Mesendoderm (in vitro differentiated cells): ENCODE measurements around the gene PLEKHA5.

Experiments used
- DNase-seq: peaks from one replicate; pipeline ENCODE4 v3.0.0; 2013
- H2AK5ac ChIP-seq: 2 replicates; pipeline ENCODE4 v1.6.1; 2013; ENCODE audit warnings: low read length, inconsistent platforms
- H2BK120ac ChIP-seq: 2 replicates; pipeline ENCODE4 v1.6.1; 2013; ENCODE audit warnings: low read depth, mild to moderate bottlenecking, low read length, moderate library complexity, mixed read lengths
- H2BK15ac ChIP-seq: replicated peaks from 2 replicates; pipeline ENCODE4 v1.6.1; 2013; ENCODE audit warnings: low read depth, mild to moderate bottlenecking, moderate library complexity
- H2BK5ac ChIP-seq: 2 replicates; pipeline ENCODE4 v1.6.1; 2013; ENCODE audit warnings: low read length, inconsistent platforms
- H3K18ac ChIP-seq: 2 replicates; pipeline ENCODE4 v1.6.1; 2013; ENCODE audit warnings: mild to moderate bottlenecking, low read length, mixed read lengths
- H3K23ac ChIP-seq: one replicate; pipeline ENCODE4 v1.6.1; 2013; ENCODE audit warnings: low read length
- H3K27ac ChIP-seq: 2 replicates; pipeline ENCODE4 v1.5.1; 2013; ENCODE audit warnings: low read depth, mild to moderate bottlenecking, inconsistent platforms, low read length, moderate library complexity
- H3K27me3 ChIP-seq: 2 replicates; pipeline ENCODE4 v1.6.1; 2013; ENCODE audit warnings: low read length, control low read depth, mild to moderate bottlenecking, inconsistent platforms; ENCODE audit not compliant: insufficient read depth, poor library complexity
- H3K36me3 ChIP-seq: 2 replicates; pipeline ENCODE4 v1.6.1; 2013; ENCODE audit warnings: low read length, inconsistent platforms; ENCODE audit not compliant: control insufficient read depth, insufficient read depth
- H3K4ac ChIP-seq: one replicate; pipeline ENCODE4 v1.6.1; 2013; ENCODE audit warnings: low read depth, mild to moderate bottlenecking, low read length, moderate library complexity
- H3K4me1 ChIP-seq: 2 replicates; pipeline ENCODE4 v1.6.1; 2013; ENCODE audit warnings: low read depth, low read length, inconsistent platforms; ENCODE audit not compliant: control insufficient read depth
- H3K4me2 ChIP-seq: 2 replicates; pipeline ENCODE4 v1.6.1; 2013; ENCODE audit warnings: low read length
- H3K4me3 ChIP-seq: 2 replicates; pipeline ENCODE4 v1.5.1; 2013; ENCODE audit warnings: mild to moderate bottlenecking, low read length
- H3K56ac ChIP-seq: one replicate; pipeline ENCODE4 v1.6.1; 2013; ENCODE audit warnings: low read length
- H3K79me1 ChIP-seq: 2 replicates; pipeline ENCODE4 v1.6.1; 2013; ENCODE audit warnings: low read length, inconsistent platforms
- H3K79me2 ChIP-seq: 2 replicates; pipeline ENCODE4 v1.6.1; 2013; ENCODE audit warnings: mild to moderate bottlenecking, low read length; ENCODE audit not compliant: control insufficient read depth, insufficient read depth
- H3K9ac ChIP-seq: 2 replicates; pipeline ENCODE4 v1.6.1; 2013; ENCODE audit warnings: low read length, inconsistent platforms
- H4K5ac ChIP-seq: one replicate; pipeline ENCODE4 v1.6.1; 2013; ENCODE audit warnings: low read length
- H4K8ac ChIP-seq: one replicate; pipeline ENCODE4 v1.6.1; 2013; ENCODE audit warnings: low read depth, mild to moderate bottlenecking, control low read depth, low read length, moderate library complexity
- WGBS: extraction: QIAGEN DNeasy Blood & Tissue Kit; methylation state at CpG from one replicate; pipeline ENCODE4 v1.1.7; 2013; ENCODE audit warnings: low lambda C conversion rate, missing lambda C conversion rate; ENCODE audit not compliant: insufficient coverage; ENCODE audit errors: extremely low coverage; 5-methylcytosine and 5-hydroxymethylcytosine counted together

The PLEKHA5 gene

GRCh38 chr12:19121449-19122018, 8.0 kb upstream of the PLEKHA5 start:
- H3K27me3 ChIP-seq: no peaks in the 10 kb centered on the region
- H3K4me1 ChIP-seq: no peaks in the 10 kb centered on the region
- no peaks in the 10 kb centered on the region for H3K36me3 ChIP-seq
- no peaks in the 10 kb centered on the region for H3K79me2 ChIP-seq
- H2AK5ac ChIP-seq: no peak overlapping the region
- no peak overlapping the region for H2BK120ac ChIP-seq
- H3K56ac ChIP-seq: no peak overlapping the region
- H4K5ac ChIP-seq: no peak overlapping the region
- no peak overlapping the region for H3K4me2 ChIP-seq
- no peak for DNase-seq
- H3K9ac ChIP-seq: no peak overlapping the region
- no peak overlapping the region for H3K18ac ChIP-seq
- H3K27ac ChIP-seq: no peak overlapping the region
- H3K4me3 ChIP-seq: no peak overlapping the region
- H4K8ac ChIP-seq: no peak overlapping the region
- no peak overlapping the region for H2BK15ac ChIP-seq
- H3K79me1 ChIP-seq: no peaks in the 10 kb centered on the region
- H3K23ac ChIP-seq: no peak overlapping the region
- H3K4ac ChIP-seq: no peak overlapping the region
- WGBS: no CpG with 5 or more reads among the region's 1 CpG
- H2BK5ac ChIP-seq: no peak overlapping the region

DNA sequence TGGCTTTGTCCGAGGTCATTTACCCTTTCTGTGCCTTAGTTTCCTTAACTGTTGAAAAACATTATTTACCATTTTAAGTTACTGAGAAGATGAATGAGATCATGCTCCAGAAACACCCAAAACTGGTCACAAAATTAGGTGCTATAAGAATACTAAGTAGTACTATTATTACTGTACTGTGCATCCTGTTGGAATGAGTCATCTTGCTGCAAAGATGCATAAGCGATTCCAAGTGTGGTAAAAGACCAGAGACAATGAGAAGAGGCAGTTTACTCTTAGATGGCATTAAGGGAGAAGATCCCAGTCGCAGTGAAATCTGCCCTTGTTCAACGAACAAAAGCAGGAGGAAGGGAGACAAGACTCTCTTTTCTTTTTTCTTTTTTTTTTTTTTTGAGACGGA, 4.2 kb upstream of the PLEKHA5 start:
- Histone ChIP-seq H3K4me3 (no peak overlapping the region), H3K4ac (no peak overlapping the region), H3K27ac (no peak overlapping the region), H3K36me3 (no peaks in the 10 kb centered on the region), H3K79me1 (no peaks in the 10 kb centered on the region), H3K9ac (no peak overlapping the region), H3K56ac (no peak overlapping the region), H3K79me2 (no peaks in the 10 kb centered on the region), H3K4me1 (no peaks in the 10 kb centered on the region), H2BK120ac (no peak overlapping the region), H3K27me3 (no peaks in the 10 kb centered on the region), H3K4me2 (no peak overlapping the region), H4K8ac (no peak overlapping the region), H4K5ac (no peak overlapping the region), H2BK5ac (no peak overlapping the region), H3K18ac (no peak overlapping the region), H2BK15ac (no peak overlapping the region), H3K23ac (no peak overlapping the region), H2AK5ac (no peak overlapping the region)
- no CpG with 5 or more reads among the region's 5 CpGs for WGBS
- no peak for DNase-seq

GRCh38 chr12:19127270-19127669, 2.3 kb upstream of the PLEKHA5 start:
- H2BK15ac ChIP-seq: no peak overlapping the region
- H3K4me2 ChIP-seq: no peak overlapping the region
- H3K4ac ChIP-seq: no peak overlapping the region
- H2BK120ac ChIP-seq: no peak overlapping the region
- H2BK5ac ChIP-seq: no peak overlapping the region
- H3K4me3 ChIP-seq: no peak overlapping the region
- H3K56ac ChIP-seq: no peak overlapping the region
- DNase-seq: no peak
- H3K23ac ChIP-seq: no peak overlapping the region
- H3K4me1 ChIP-seq: no peaks in the 10 kb centered on the region
- H4K5ac ChIP-seq: no peak overlapping the region
- no peak overlapping the region for H3K9ac ChIP-seq
- H3K79me1 ChIP-seq: peaks cover 1% of the 10 kb centered on the region
- H2AK5ac ChIP-seq: no peak overlapping the region
- no peaks in the 10 kb centered on the region for H3K27me3 ChIP-seq
- no peak overlapping the region for H3K18ac ChIP-seq
- H3K36me3 ChIP-seq: no peaks in the 10 kb centered on the region
- H3K79me2 ChIP-seq: peaks cover 14% of the 10 kb centered on the region
- no peak overlapping the region for H4K8ac ChIP-seq
- no peak overlapping the region for H3K27ac ChIP-seq

DNA sequence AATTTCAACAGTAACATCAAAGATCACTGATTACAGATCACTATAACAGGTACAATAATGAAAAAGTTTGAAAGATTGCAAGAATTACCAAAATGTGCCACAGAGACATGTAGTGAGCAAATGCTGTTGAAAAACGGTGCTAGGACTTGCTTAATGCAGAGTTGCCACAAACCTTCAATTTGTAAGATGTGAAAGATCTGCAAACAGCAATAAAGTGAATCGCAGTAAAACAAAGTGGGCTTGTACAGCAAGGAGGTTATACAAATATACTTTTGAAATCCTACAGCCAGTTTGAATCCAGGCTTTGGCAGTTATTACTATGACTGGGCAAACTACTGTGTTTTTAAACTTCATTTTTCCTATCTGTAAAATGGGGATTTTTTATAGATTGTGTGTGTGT, 1.0 kb upstream of the PLEKHA5 start:
- Histone ChIP-seq H4K8ac (no peak overlapping the region), H3K36me3 (no peaks in the 10 kb centered on the region), H3K27me3 (no peaks in the 10 kb centered on the region), H3K9ac (no peak overlapping the region), H3K4ac (no peak overlapping the region), H3K79me1 (peaks cover 1% of the 10 kb centered on the region), H2AK5ac (no peak overlapping the region), H3K56ac (no peak overlapping the region), H3K18ac (no peak overlapping the region), H3K79me2 (peaks cover 14% of the 10 kb centered on the region), H2BK120ac (no peak overlapping the region), H2BK15ac (no peak overlapping the region), H3K4me2 (no peak overlapping the region), H3K27ac (no peak overlapping the region), H3K4me3 (no peak overlapping the region), H3K23ac (no peak overlapping the region), H3K4me1 (no peaks in the 10 kb centered on the region), H2BK5ac (no peak overlapping the region), H4K5ac (no peak overlapping the region)
- WGBS: no CpG with 5 or more reads among the region's 2 CpGs
- DNase-seq: no peak

- no peak overlapping the region for H4K5ac ChIP-seq
These were observed 429 bp upstream of the PLEKHA5 start for GRCh38 chr12:19129122-19129485.

More at GRCh38 chr12:19129122-19129485, 429 bp upstream of the PLEKHA5 start:
- no peak overlapping the region for H3K23ac ChIP-seq
- no peaks in the 10 kb centered on the region for H3K4me1 ChIP-seq
- no peak for DNase-seq
- no peaks in the 10 kb centered on the region for H3K27me3 ChIP-seq
- no peak overlapping the region for H2AK5ac ChIP-seq
- H3K4ac ChIP-seq: no peak overlapping the region
- H2BK120ac ChIP-seq: peak overlapping the region; percentile 28
- H3K79me1 ChIP-seq: peaks cover 1% of the 10 kb centered on the region
- H3K4me2 ChIP-seq: no peak overlapping the region
- H3K18ac ChIP-seq: peak overlapping the region; percentile 51
- peaks cover 14% of the 10 kb centered on the region for H3K79me2 ChIP-seq
- no peak overlapping the region for H2BK15ac ChIP-seq
- peak overlapping the region; percentile 3 for H3K9ac ChIP-seq
- H3K27ac ChIP-seq: peak overlapping the region; percentile 64
- WGBS: no CpG with 5 or more reads among the region's 12 CpGs
- H3K36me3 ChIP-seq: no peaks in the 10 kb centered on the region
- peak overlapping the region; percentile 86 for H4K8ac ChIP-seq
- peak overlapping the region; percentile 50 for H3K56ac ChIP-seq
- H3K4me3 ChIP-seq: no peak overlapping the region
- no peak overlapping the region for H2BK5ac ChIP-seq
